Fibroblast of villous mesenchyme (primary cell): Measurements from ENCODE around the gene SMARCA2. TPM values are rescaled to one million over a fixed set of nuclear protein-coding genes. Genes with fewer than 3 reads are reported as not detected.

Source experiments
- DNase-seq: peaks from one replicate; pipeline ENCODE4 v3.0.0-alpha.2; 2010; ENCODE audit warnings: low read depth
- H3K4me3 ChIP-seq: 2 replicates; pipeline ENCODE4 v1.5.1; 2011; ENCODE audit warnings: low read depth, mild to moderate bottlenecking, low read length
- CTCF ChIP-seq: IDR thresholded peaks from 2 replicates; pipeline ENCODE4 v1.5.1; 2012; ENCODE audit warnings: low read depth, mild to moderate bottlenecking, low read length; ENCODE audit not compliant: insufficient read depth
- total RNA-seq: library from RNA; depleted of rRNA; stranded (reverse); fragments of >200 nt; gene quantifications from 2 replicates; pipeline ENCODE4 v1.2.3, GENCODE V29; 2012

SMARCA2 gene
- total RNA-seq, 1 donor: 51.4 TPM

- no peak overlapping the region for H3K4me3 ChIP-seq
- no peak for DNase-seq
- TF ChIP-seq CTCF: no peak
Measured at GRCh38 chr9:2195211-2195610, 180.1 kb downstream of the SMARCA2 start.

DNA sequence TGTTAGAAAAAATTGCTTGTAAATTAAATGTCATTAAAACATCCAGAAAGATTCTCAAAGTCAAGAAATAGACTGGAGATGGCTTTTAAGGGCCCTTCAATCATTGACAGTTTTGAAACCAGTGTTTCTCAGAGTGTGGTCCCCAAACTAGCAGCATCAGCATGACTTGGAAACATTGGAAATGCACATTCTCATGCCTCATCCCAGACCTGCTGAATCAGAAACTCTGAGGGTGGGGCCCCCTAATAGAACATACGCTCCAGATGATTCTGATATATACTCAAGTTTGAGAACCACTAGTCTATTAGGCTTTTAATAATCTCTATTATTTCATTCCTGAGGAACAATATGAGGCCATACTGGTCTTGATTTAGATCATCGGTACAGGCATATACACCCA lies 181.6 kb downstream of the SMARCA2 start:
- no peak for DNase-seq
- no peak for TF ChIP-seq CTCF
- H3K4me3 ChIP-seq: no peak overlapping the region

- no peak for TF ChIP-seq CTCF
- H3K4me3 ChIP-seq: no peak overlapping the region
- no peak for DNase-seq
Measured at GRCh38 chr9:2198956-2199635, 183.9 kb downstream of the SMARCA2 start.

DNA sequence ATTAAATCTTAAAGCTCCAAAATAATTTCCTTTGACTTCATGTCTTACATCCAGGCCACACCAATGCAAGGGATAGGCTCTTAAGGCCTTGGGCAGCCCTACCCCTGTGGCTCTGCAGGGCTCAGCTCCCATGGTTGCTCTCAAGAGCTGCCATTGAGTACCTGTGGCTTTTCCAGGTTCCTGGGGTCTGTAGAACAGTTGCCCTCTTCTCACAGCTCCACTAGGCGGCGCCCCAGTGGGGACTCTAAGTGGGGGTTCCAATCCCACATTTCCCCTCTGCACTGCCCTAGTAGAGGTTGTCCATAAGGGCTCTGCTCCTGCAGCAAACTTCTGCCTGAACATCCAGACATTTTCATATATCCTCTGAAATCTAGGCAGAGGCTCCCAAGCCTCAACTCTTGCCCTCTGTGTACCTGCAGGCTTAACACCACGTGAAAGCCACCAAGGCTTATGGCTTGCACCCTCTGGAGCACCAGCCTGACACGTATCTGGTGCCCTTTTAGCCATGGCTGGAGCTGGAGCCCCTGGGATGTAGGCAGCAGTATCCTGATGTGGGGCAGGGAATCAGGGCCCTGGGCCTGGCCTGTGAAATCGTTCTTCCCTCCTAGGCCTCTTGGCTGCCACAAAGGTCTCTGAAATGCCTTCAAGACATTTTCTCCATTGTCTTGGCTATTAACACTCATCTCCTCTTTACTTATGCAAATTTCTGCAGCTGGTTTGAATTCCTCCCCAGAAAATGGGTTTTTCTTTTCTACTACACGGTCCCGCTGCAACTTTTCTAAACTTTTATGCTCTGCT lies 185.1 kb downstream of the SMARCA2 start:
- no peak overlapping the region for H3K4me3 ChIP-seq
- no peak for DNase-seq
- TF ChIP-seq CTCF: no peak

- no peak for TF ChIP-seq CTCF
- no peak overlapping the region for H3K4me3 ChIP-seq
- peak; percentile 17 for DNase-seq
Measured at GRCh38 chr9:2208465-2208864, 193.3 kb downstream of the SMARCA2 start.

DNA sequence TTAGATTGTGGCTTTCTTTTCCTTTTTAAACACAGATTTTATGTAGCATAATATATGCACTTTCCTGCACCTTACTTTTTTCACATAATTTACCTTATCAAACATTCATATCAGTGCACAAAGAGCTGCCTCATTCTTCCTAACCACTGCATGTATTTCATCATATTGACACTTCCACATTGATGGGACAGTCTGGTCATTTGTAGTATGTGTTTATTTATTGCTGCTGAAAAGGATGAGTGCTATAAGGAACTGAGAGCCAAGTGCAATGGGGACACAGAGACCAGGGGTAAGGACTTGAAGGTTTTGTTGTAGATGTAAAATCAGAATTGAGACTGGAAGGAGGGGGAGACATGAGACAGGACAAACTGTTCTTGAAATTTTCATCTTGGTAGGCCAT lies 193.8 kb downstream of the SMARCA2 start:
- no peak for DNase-seq
- no peak overlapping the region for H3K4me3 ChIP-seq
- TF ChIP-seq CTCF: no peak
